GM12801 (cell line): ENCODE measurements around the gene TOP1.
A peak's percentile ranks its signal among the peaks of the same experiment; 100 is the strongest.

Experiments used
- CTCF ChIP-seq: IDR thresholded peaks from one replicate; pipeline ENCODE4 v1.5.1; 2011; ENCODE audit warnings: control low read depth; ENCODE audit not compliant: insufficient read length; ENCODE audit errors: extremely low read depth

The TOP1 gene

GRCh38 chr20:40986774-40987173 lies 41.8 kb upstream of the TOP1 start:
- TF ChIP-seq CTCF = no peak

- TF ChIP-seq CTCF = peak; percentile 71
Observed at GRCh38 chr20:40990542-40991120, 38.0 kb upstream of the TOP1 start.

GRCh38 chr20:40991181-40991889 lies 37.3 kb upstream of the TOP1 start:
- no peak for TF ChIP-seq CTCF

- no peak for TF ChIP-seq CTCF
Observed at GRCh38 chr20:40992349-40993113, 36.1 kb upstream of the TOP1 start.

- TF ChIP-seq CTCF = no peak
Observed at GRCh38 chr20:40993794-40994540, 34.7 kb upstream of the TOP1 start.

- no peak for TF ChIP-seq CTCF
Observed at GRCh38 chr20:40996326-40996725, 32.3 kb upstream of the TOP1 start.

GRCh38 chr20:40997116-40997515 lies 31.5 kb upstream of the TOP1 start:
- TF ChIP-seq CTCF = no peak
